ENCODE measurements around the gene DHRSX.

- TF ChIP-seq CTCF (IDR thresholded peaks at IDR 0.05) (no peak), POLR2A (IDR thresholded peaks at IDR 0.05) (no peak)
Observed at GRCh38 chrX:2327423-2327822, 173.4 kb downstream of the DHRSX start.

Measured in heart left ventricle (tissue), 13 donors.